NT2/D1 (cell line): Measurements from ENCODE around the gene AOAH.

ENCODE experiments used
- SUZ12 ChIP-seq: IDR thresholded peaks from 2 replicates; pipeline ENCODE4 v1.6.1; 2011; ENCODE audit not compliant: insufficient read length, insufficient read depth; ENCODE audit errors: extremely low read depth
- ZNF274 ChIP-seq: IDR thresholded peaks from 2 replicates; pipeline ENCODE4 v1.6.1; 2011; ENCODE audit warnings: mild to moderate bottlenecking, low read depth, low read length

DNA sequence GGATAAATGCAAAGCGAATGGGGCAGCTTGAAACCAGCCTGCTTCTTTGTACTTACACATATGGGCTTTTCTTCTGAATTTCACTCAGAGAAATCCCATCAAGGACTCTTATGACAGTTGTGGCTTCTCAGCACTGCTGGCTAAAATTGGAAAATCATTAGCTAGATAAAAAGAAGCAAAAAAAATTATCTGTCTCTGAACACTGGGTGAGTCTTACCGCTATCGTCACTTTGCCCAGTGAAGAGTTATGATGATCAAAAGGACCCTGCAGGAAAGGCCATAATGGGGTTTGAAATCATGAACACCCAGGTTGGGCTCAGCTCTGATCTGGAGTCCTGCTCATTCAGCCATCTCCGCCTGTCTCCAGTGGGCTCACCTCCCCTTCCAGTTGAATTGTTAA is 34.3 kb downstream of the AOAH start:
- TF ChIP-seq SUZ12 (no peak), ZNF274 (no peak)
